GM12891 (cell line): ENCODE measurements around the gene TNKS2.

Source experiments
- PAX5 ChIP-seq: IDR thresholded peaks from 2 replicates; pipeline ENCODE4 v1.6.1; 2011; ENCODE audit warnings: low read length, moderate library complexity, mild to moderate bottlenecking; ENCODE audit not compliant: insufficient read depth, severe bottlenecking
- POLR2AphosphoS5 ChIP-seq: IDR thresholded peaks from 2 replicates; pipeline ENCODE4 v1.6.1; 2011; ENCODE audit warnings: low read depth, low read length, control low read depth

- TF ChIP-seq POLR2AphosphoS5 (no peak), PAX5 (no peak)
Measured at GRCh38 chr10:91772869-91773268, 25.4 kb upstream of the TNKS2 start.
